K562 (cell line): ENCODE data around the gene HSD3B7. TPM values are rescaled to one million over a fixed set of nuclear protein-coding genes. Genes with fewer than 3 reads are reported as not detected.

Source experiments
- BRCA1 ChIP-seq, 2 experiments: fragments of 450-650 bp in 1 of 2; sonication (generic) in 1 of 2; formaldehyde crosslinking in 1 of 2; IDR thresholded peaks; 2 replicates each; pipeline versions ENCODE4 v1.5.0 to v1.6.1; 2017 to 2020; ENCODE audit warnings: mild to moderate bottlenecking in 1 of 2, missing genetic modification reagents in 1 of 2
- ETV1 ChIP-seq: fragments of 450-650 bp; conservative IDR thresholded peaks from 2 replicates; pipeline ENCODE4 v1.6.1; 2016; ENCODE audit warnings: missing genetic modification characterization, control low read depth, low read depth, missing compliant biosample characterization
- NR2C2 ChIP-seq, 2 experiments: fragments of 200-800 bp in 1 of 2; sonication (Bioruptor generic) in 1 of 2; sonication (generic) in 1 of 2; formaldehyde crosslinking in 1 of 2; IDR thresholded peaks; 2 replicates each; pipeline versions ENCODE4 v1.6.1 to v1.8.0; 2016 to 2022; ENCODE audit warnings: mild to moderate bottlenecking in 1 of 2, missing compliant biosample characterization in 1 of 2, missing genetic modification characterization in 1 of 2, missing genetic modification reagents in 1 of 2
- RNF219 ChIP-seq: fragments of 250-450 bp; sonication (Bioruptor Pico); IDR thresholded peaks from 2 replicates; pipeline ENCODE4 v1.5.0; 2022; ENCODE audit warnings: mild to moderate bottlenecking
- RREB1 ChIP-seq: fragments of 250-450 bp; sonication (Bioruptor Pico); IDR thresholded peaks from 2 replicates; pipeline ENCODE4 v1.4.0; 2020
- SOX6 ChIP-seq: fragments of 450-650 bp; IDR thresholded peaks from 2 replicates; pipeline ENCODE4 v1.6.1; 2014; ENCODE audit warnings: mild to moderate bottlenecking
- USF1 ChIP-seq: sonication (generic); formaldehyde crosslinking; IDR thresholded peaks from 2 replicates; pipeline ENCODE4 v1.9.0; 2022; ENCODE audit warnings: mild to moderate bottlenecking, missing genetic modification reagents
- YY1 ChIP-seq, 3 experiments: IDR thresholded peaks; 2 replicates each; pipeline ENCODE4 v1.6.1; 2011; ENCODE audit warnings: low read length in 2 of 3, mild to moderate bottlenecking in 2 of 3, moderate library complexity in 2 of 3, borderline replicate concordance in 1 of 3, control low read depth in 1 of 3, low read depth in 1 of 3; ENCODE audit not compliant: insufficient read depth in 3 of 3, insufficient replicate concordance in 2 of 3, control insufficient read depth in 1 of 3, insufficient read length in 1 of 3; ENCODE audit errors: extremely low read depth in 1 of 3
- ZNF644 ChIP-seq: fragments of 200-800 bp; sonication (Bioruptor generic); IDR thresholded peaks from 2 replicates; pipeline ENCODE4 v1.6.1; 2016; ENCODE audit warnings: low read depth, missing genetic modification characterization, missing compliant biosample characterization
- polyA plus RNA-seq, 8 experiments: library from polyadenylated mRNA; depleted of rRNA in 4 of 8; stranded (reverse) in 5 of 8; unstranded in 3 of 8; fragments of >200 nt; fragmentation: Nextera tagmentation in 2 of 8; fragmentation: Illumina TruSeq in 1 of 8; extraction: Ambion mirVana in 2 of 8; extraction: Trizol in 1 of 8; gene quantifications; 2 replicates each; pipeline versions ENCODE4 v1.2.1 to v1.2.3, GENCODE V29; 2011 to 2014; ENCODE audit warnings: inconsistent platforms in 1 of 8, missing spikeins in 1 of 8
- total RNA-seq, 7 experiments: library from RNA; depleted of rRNA in 6 of 7; stranded (reverse); fragments of >200 nt in 6 of 7; fragmentation: Illumina TruSeq in 2 of 7; extraction: Trizol in 2 of 7; gene quantifications; 2 replicates each; pipeline versions ENCODE4 v1.2.1 to v1.2.3, GENCODE V29; 2011 to 2021; ENCODE audit warnings: low replicate concordance in 1 of 7

HSD3B7 gene
- total and polyA plus RNA-seq, 9 of the 15 experiments (the other 6 are each of a cell fraction or from before 2014, with no cell fraction given) = 5.4 to 49.1 (median 23.0) TPM

- TF ChIP-seq RREB1 (CRISPR knock-in tag) (0 out of 2 replicates have a peak, but pooled peaks have one; percentile 28), YY1 (IDR thresholded peaks at IDR 0.05; ENCODE audit: borderline replicate concordance in 1 of 3, control insufficient read depth in 1 of 3, extremely low read depth in 1 of 3, insufficient read depth in 3 of 3, insufficient read length in 1 of 3, insufficient replicate concordance in 2 of 3, low read depth in 1 of 3, low read length in 2 of 3) (no peak), NR2C2 (CRISPR knock-in tag; IDR thresholded peaks at IDR 0.05) (no peak), NR2C2 (tag; IDR thresholded peaks at IDR 0.05) (no peak), SOX6 (no peak), RNF219 (CRISPR knock-in tag) (no peak), ETV1 (tag) (peak; percentile 44; the same call in 1 of the 2 replicates), USF1 (CRISPR knock-in tag) (peak; percentile 60), ZNF644 (tag) (no peak), BRCA1 (IDR thresholded peaks at IDR 0.05) (no peak), BRCA1 (CRISPR knock-in tag; IDR thresholded peaks at IDR 0.05) (no peak)
These were observed 36.0 kb upstream of the HSD3B7 start, which contains the start of gene ORAI3 (continued) for GRCh38 chr16:30948667-30949649.
